BJ (cell line): ENCODE data around the gene RNU4-1. TPM values are rescaled to one million over a fixed set of nuclear protein-coding genes. Genes with fewer than 3 reads are reported as not detected.
"Not testable (repeated sequence)": the region's sequence is repeated elsewhere in the genome, so short reads cannot be mapped to it uniquely, and the experiment has no call there.

Source experiments
- CTCF ChIA-PET: fragments of 350-600 bp; formaldehyde crosslinking; extraction: SDS; loops from one replicate; lab custom pipeline; 2021; ENCODE audit warnings: antibody characterized with exemption, inconsistent platforms; lab: Yijun Ruan, JAX
- POLR2A ChIA-PET: fragments of 300-600 bp; sonication (Branson Sonifier 250); formaldehyde crosslinking; extraction: SDS; loops from one replicate; lab custom pipeline; 2021; ENCODE audit warnings: antibody characterized with exemption; lab: Charles Lee
- DNase-seq: peaks from one replicate; pipeline ENCODE4 v3.0.0-alpha.2; 2011; ENCODE audit warnings: low read depth
- H3K27me3 ChIP-seq: 2 replicates; pipeline ENCODE4 v1.6.0; 2011; ENCODE audit warnings: low read length; ENCODE audit not compliant: control insufficient read depth, insufficient read depth
- H3K36me3 ChIP-seq: 2 replicates; pipeline ENCODE4 v1.5.1; 2011; ENCODE audit warnings: low read length; ENCODE audit not compliant: control insufficient read depth, insufficient read depth
- H3K4me3 ChIP-seq: 2 replicates; pipeline ENCODE4 v1.5.1; 2011; ENCODE audit warnings: low read depth, mild to moderate bottlenecking, control low read depth, low read length
- polyA plus RNA-seq: library from polyadenylated mRNA; depleted of rRNA; stranded (reverse); fragments of >200 nt; gene quantifications from 2 replicates; pipeline ENCODE4 v1.2.3, GENCODE V29; 2011
- TF ChIP-seq, protein P1 (sequence below): IDR thresholded peaks from 2 replicates; pipeline ENCODE4 v1.5.1; 2011; ENCODE audit warnings: low read depth, mild to moderate bottlenecking, control low read depth, inconsistent platforms, low read length, moderate library complexity; ENCODE audit not compliant: insufficient read depth

Gene RNU4-1
- polyA plus RNA-seq, 1 experiment = not detected

DNA sequence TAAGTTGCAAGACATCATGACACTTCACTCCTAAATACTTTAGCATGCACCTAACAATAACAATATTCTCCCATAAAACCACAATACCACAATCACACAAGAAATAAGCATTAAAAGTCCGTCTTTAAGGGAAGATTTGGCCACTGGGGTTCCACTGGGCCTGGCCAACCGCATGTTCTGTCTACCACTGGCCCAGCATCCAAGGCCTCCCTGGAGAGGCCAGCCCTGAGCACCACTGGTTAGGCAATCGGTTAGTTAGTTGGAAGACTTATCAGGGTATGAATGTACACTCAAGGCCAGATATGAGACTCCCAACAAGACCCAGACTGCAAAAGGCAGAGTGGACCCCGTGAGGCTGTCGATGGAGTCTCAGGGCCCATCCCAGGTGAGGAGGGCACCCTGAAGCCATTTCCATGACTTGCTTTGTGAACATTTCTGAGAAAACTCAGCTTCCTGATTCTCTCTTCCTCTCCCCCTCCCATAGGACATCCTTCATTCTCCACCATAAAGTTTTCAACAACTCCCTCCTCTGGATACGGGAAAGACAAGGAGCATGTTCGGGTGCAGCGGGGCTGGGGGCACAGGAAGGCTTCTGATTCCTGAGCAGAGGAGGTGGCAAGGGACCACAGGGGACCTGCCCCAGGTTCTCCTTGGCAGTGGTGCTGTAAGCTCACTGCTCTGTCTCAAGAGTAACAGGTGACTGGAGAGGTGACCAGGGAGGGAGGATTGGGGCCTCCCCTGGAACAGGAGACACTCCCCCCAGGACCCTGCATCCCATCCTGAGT is 33.4 kb downstream of the RNU4-1 start:
- peaks cover 2% of the 10 kb centered on the region for H3K36me3 ChIP-seq
- ChIA-PET CTCF (interaction anchor here (14.8 kb wide), 1 partner anchor 32 kb away, joined by 482 read pairs; no protein-coding TSS in a partner anchor), POLR2A (no interaction called here)
- DNase-seq = no peak
- no peak overlapping the region for H3K4me3 ChIP-seq
- no peaks in the 10 kb centered on the region for H3K27me3 ChIP-seq
- TF ChIP-seq, protein P1, sequence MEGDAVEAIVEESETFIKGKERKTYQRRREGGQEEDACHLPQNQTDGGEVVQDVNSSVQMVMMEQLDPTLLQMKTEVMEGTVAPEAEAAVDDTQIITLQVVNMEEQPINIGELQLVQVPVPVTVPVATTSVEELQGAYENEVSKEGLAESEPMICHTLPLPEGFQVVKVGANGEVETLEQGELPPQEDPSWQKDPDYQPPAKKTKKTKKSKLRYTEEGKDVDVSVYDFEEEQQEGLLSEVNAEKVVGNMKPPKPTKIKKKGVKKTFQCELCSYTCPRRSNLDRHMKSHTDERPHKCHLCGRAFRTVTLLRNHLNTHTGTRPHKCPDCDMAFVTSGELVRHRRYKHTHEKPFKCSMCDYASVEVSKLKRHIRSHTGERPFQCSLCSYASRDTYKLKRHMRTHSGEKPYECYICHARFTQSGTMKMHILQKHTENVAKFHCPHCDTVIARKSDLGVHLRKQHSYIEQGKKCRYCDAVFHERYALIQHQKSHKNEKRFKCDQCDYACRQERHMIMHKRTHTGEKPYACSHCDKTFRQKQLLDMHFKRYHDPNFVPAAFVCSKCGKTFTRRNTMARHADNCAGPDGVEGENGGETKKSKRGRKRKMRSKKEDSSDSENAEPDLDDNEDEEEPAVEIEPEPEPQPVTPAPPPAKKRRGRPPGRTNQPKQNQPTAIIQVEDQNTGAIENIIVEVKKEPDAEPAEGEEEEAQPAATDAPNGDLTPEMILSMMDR = no peak

DNA sequence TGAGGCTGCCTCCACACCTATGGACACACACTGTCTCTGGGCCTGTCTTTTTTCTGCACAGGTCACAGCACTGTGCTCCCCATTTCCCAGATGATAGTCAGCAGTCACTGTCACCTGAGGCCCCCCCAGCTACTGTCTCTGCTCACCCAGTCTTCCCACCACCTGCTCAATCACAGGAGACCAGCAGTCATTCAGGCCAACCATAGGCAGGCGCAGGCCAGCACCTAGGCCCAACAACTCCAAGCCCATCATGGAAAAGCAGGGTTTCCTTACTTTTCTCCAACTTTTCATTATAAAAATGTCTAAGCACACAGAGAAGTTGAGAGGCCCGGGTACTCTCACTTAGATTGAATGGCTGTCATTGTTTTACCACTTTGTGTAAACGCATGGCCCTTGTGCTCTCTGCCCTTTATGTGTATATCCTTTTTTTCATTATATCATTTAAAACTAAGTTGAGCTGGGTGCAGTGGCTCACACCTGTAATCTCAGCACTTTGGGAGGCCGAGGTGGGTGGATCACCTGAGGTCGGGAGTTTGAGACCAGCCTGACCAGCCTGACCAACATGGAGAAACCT is 34.6 kb downstream of the RNU4-1 start:
- Histone ChIP-seq H3K36me3 (peaks cover 2% of the 10 kb centered on the region), H3K4me3 (no peak overlapping the region), H3K27me3 (no peaks in the 10 kb centered on the region)
- TF ChIP-seq, protein P1 = no peak
- ChIA-PET POLR2A (interaction anchor here (0.7 kb wide), 1 partner anchor 32 kb away, joined by 9 read pairs; no protein-coding TSS in a partner anchor), CTCF (interaction anchor here (0.9 to 14.8 kb wide), 3 partner anchors 7 to 143 kb away, joined by 3 to 482 read pairs (median 17); partner anchors contain the start of gene PXN)
- no peak for DNase-seq

DNA sequence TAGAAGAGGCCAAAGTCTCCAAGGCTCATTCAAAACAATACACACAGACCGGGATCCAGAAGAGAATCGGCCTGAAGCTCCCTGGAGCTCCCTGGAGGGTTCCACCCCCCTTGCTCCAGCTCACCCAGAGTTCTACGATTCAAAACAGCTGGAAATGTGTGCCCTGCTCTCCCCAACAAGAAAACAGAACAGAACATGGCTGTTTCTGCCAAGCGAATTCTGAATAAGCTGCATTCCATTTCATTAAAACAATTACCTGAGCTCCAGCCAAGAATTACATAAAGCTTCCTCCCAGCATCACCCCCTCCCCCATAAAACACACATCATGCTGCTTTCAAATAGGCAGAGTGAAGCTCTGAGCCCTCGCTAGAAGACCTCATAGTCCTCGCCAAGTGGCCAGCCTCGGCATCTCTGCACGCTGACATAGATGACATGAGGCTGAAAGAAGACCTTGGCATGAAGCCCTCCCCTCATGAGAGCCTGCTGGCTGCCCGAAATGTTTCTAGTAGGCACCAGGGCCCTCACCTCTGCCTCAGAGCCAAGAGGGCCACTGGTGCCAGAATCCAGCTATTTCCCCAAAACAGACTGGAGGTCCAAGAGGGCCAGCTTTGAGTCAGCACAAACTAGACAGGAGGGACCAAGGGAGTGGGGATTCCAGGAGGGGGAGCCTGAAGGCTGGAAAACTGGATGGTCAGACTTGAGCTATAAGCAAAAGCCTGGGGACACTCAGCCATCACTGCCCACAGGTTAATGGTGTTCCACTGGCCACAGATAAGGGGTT is 35.8 kb downstream of the RNU4-1 start:
- ChIA-PET CTCF (interaction anchor here (0.9 to 14.8 kb wide), 3 partner anchors 9 to 29 kb away, joined by 5 to 482 read pairs (median 17); partner anchors contain the start of gene PXN), POLR2A (interaction anchor here (0.5 to 1.6 kb wide), 7 partner anchors 10 to 57 kb away, joined by 3 to 16 read pairs (median 5); partner anchors contain the start of genes RNU4-1, RNU4-2 and RPLP0)
- DNase-seq = peak; percentile 80
- TF ChIP-seq, protein P1 = no peak
- peaks cover 2% of the 10 kb centered on the region for H3K36me3 ChIP-seq
- H3K27me3 ChIP-seq = no peaks in the 10 kb centered on the region
- H3K4me3 ChIP-seq = no peak overlapping the region

DNA sequence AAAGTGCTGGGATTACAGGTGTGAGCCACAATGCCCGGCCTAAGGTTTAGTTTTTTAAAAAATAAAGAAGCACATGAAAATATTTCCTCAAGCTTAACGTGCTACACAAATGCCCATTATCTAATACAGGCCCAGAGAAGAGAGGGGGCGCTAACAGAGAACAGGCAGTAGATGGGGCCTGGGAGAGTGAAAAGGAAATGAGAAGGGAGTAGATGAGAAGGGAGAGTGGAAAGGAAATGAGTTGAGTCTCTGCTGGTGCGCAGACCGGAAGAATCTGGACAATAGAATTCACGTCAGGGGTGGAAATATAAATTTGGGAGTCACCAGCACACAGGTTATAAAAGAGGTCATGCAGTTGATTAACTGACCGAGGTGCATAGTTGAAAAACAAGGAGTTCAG is 38.2 kb downstream of the RNU4-1 start:
- CTCF ChIA-PET = interaction anchor here (1.2 to 1.4 kb wide), 3 partner anchors 25 to 54 kb away, joined by 3 to 5 read pairs (median 4); partner anchors contain the start of gene RPLP0
- no peak for DNase-seq
- POLR2A ChIA-PET = no interaction called here
- H3K27me3 ChIP-seq = no peaks in the 10 kb centered on the region
- TF ChIP-seq, protein P1 = no peak
- H3K36me3 ChIP-seq = peaks cover 2% of the 10 kb centered on the region
- no peak overlapping the region for H3K4me3 ChIP-seq

DNA sequence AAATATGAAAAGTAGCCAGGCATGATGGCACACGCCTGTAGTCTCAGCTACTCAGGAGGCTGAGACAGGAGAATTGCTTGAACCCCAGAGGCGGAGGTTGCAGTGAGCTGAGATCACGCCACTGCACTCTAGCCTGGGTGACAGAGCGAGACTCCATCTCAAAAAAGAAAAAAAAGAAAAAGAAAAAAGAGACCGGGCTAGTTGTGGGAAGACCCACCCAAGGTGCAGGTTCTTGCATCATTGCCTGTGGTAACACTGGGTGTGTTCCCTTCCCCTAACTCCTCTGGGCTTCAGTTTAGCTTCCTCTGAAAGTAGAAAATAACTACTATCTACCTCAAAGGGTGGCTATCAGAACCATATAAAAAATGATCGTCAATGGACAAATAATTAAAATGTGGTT is 39.7 kb downstream of the RNU4-1 start:
- CTCF ChIA-PET = interaction anchor here (0.6 to 1.6 kb wide), 5 partner anchors 9 to 72 kb away, joined by 3 to 7 read pairs (median 4); partner anchors contain the start of gene PXN
- H3K4me3 ChIP-seq, H3K36me3 ChIP-seq, H3K27me3 ChIP-seq, POLR2A ChIA-PET, DNase-seq: not testable (repeated sequence)
